Large intestine (tissue), 3 donors: ENCODE results near the gene APBB1IP. TPM values are rescaled to one million over a fixed set of nuclear protein-coding genes. Genes with fewer than 3 reads are reported as not detected.

Source experiments
- DNase-seq, 2 donors: peaks; one replicate each; pipeline versions ENCODE4 v3.0.0 to v3.0.0-alpha.2; 2013
- H3K27ac ChIP-seq: one replicate; pipeline ENCODE4 v1.5.1; 2013; ENCODE audit warnings: low read length
- H3K27me3 ChIP-seq: 2 replicates; pipeline ENCODE4 v1.6.1; 2013; ENCODE audit warnings: low read length; ENCODE audit not compliant: control insufficient read depth, insufficient read depth
- H3K36me3 ChIP-seq: 2 replicates; pipeline ENCODE4 v1.6.1; 2013; ENCODE audit warnings: low read length; ENCODE audit not compliant: control insufficient read depth, insufficient read depth
- H3K4me1 ChIP-seq: one replicate; pipeline ENCODE4 v1.6.1; 2013; ENCODE audit warnings: low read length; ENCODE audit not compliant: control insufficient read depth, insufficient read depth
- H3K4me3 ChIP-seq: one replicate; pipeline ENCODE4 v1.5.1; 2013; ENCODE audit warnings: low read length
- H3K9me3 ChIP-seq: one replicate; pipeline ENCODE4 v1.6.1; 2013; ENCODE audit warnings: mild to moderate bottlenecking, low read depth, low read length, moderate library complexity; ENCODE audit not compliant: control insufficient read depth
- WGBS: methylation state at CpG from one replicate; pipeline ENCODE4 v1.1.5; 2013; ENCODE audit warnings: low lambda C conversion rate; ENCODE audit not compliant: insufficient coverage; 5-methylcytosine and 5-hydroxymethylcytosine counted together
- polyA plus RNA-seq: library from polyadenylated mRNA; unstranded; fragments of 120-200 nt; gene quantifications from one replicate; pipeline ENCODE4 v1.2.1, GENCODE V29; 2013

The APBB1IP gene
- polyA plus RNA-seq, 1 donor = 3.3 TPM

- DNase-seq = no peak
- Histone ChIP-seq H3K4me1 (no peaks in the 10 kb centered on the region), H3K27me3 (no peaks in the 10 kb centered on the region), H3K9me3 (no peaks in the 10 kb centered on the region), H3K36me3 (no peaks in the 10 kb centered on the region), H3K27ac (no peak overlapping the region), H3K4me3 (no peak overlapping the region)
- WGBS = 0% methylated on average over 1 of the region's 3 CpGs
Measured at GRCh38 chr10:26417136-26417535, 21.0 kb upstream of the APBB1IP start.

DNA sequence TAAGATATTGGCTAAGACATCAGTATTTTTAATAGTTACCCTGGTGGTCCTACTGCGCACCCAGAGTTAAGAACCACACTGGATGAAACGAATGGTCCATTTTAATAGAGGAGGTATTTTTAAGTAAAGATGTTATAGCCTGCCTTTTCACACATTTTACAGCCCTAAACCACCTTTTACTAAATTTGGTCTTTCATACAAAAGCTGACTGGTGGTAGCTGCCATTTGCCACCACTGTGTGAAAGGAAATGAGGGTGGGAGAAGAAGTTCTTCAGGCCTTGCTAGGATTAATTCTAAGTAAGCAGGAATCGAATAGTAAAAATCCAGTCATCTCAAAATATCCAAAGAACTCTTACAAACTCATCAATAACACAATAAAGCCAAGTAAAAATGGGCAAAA is 15.2 kb upstream of the APBB1IP start:
- no peaks in the 10 kb centered on the region for H3K9me3 ChIP-seq
- H3K36me3 ChIP-seq = no peaks in the 10 kb centered on the region
- no peak for DNase-seq
- H3K4me3 ChIP-seq = no peak overlapping the region
- H3K27ac ChIP-seq = no peak overlapping the region
- H3K4me1 ChIP-seq = no peaks in the 10 kb centered on the region
- WGBS = no CpG with 5 or more reads among the region's 3 CpGs
- H3K27me3 ChIP-seq = no peaks in the 10 kb centered on the region

DNA sequence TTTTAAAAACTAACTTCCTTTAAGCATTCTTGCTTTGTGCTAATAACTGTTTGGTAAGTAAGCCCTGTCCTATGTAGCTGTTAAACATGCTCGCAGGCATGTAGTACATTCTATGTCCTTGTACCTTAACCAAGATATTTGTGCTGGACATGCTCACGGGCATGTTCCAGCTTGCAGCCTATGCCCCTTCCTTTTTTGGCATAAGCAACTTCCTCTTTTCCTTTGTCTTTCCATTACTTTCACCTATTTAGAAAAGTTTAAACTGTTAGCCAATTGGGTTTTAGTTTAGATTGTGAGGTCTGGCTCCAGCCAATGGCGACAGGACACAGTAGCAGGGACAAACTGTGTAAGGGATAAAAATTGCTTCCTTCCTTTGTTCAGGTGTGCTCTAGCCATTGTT is 14.4 kb upstream of the APBB1IP start:
- Histone ChIP-seq H3K4me3 (no peak overlapping the region), H3K36me3 (no peaks in the 10 kb centered on the region), H3K4me1 (no peaks in the 10 kb centered on the region), H3K9me3 (no peaks in the 10 kb centered on the region), H3K27me3 (no peaks in the 10 kb centered on the region), H3K27ac (no peak overlapping the region)
- no peak for DNase-seq
- no CpG with 5 or more reads among the region's 3 CpGs for WGBS

GRCh38 chr10:26430641-26431163 is 7.4 kb upstream of the APBB1IP start:
- DNase-seq = no peak
- Histone ChIP-seq H3K4me1 (no peaks in the 10 kb centered on the region), H3K9me3 (no peaks in the 10 kb centered on the region), H3K36me3 (no peaks in the 10 kb centered on the region), H3K27ac (no peak overlapping the region), H3K27me3 (no peaks in the 10 kb centered on the region), H3K4me3 (no peak overlapping the region)
- 85% methylated on average over 4 of the region's 4 CpGs for WGBS

GRCh38 chr10:26432938-26433337 is 5.2 kb upstream of the APBB1IP start:
- WGBS = no CpG with 5 or more reads among the region's 1 CpG

GRCh38 chr10:26435852-26436251 is 2.3 kb upstream of the APBB1IP start:
- no peak for DNase-seq
- whole genome bisulfite sequencing = 80% methylated on average over 1 of the region's 1 CpG
- H3K4me1 ChIP-seq = no peaks in the 10 kb centered on the region
- H3K4me3 ChIP-seq = no peak overlapping the region
- H3K9me3 ChIP-seq = peaks cover 5% of the 10 kb centered on the region
- H3K36me3 ChIP-seq = no peaks in the 10 kb centered on the region
- no peak overlapping the region for H3K27ac ChIP-seq
- H3K27me3 ChIP-seq = peaks cover 27% of the 10 kb centered on the region

More at GRCh38 chr10:26432938-26433337, 5.2 kb upstream of the APBB1IP start:
- peaks cover 8% of the 10 kb centered on the region for H3K27me3 ChIP-seq
- H3K4me3 ChIP-seq = no peak overlapping the region
- H3K36me3 ChIP-seq = no peaks in the 10 kb centered on the region
- no peak overlapping the region for H3K27ac ChIP-seq
- H3K9me3 ChIP-seq = no peaks in the 10 kb centered on the region
- no peaks in the 10 kb centered on the region for H3K4me1 ChIP-seq
- DNase-seq = no peak

GRCh38 chr10:26436848-26437247 is 1.3 kb upstream of the APBB1IP start:
- H3K27ac ChIP-seq = no peak overlapping the region
- H3K36me3 ChIP-seq = no peaks in the 10 kb centered on the region
- no peak overlapping the region for H3K4me3 ChIP-seq
- DNase-seq = no peak
- WGBS = no CpG with 5 or more reads among the region's 2 CpGs
- peaks cover 5% of the 10 kb centered on the region for H3K9me3 ChIP-seq
- H3K4me1 ChIP-seq = no peaks in the 10 kb centered on the region
- peaks cover 30% of the 10 kb centered on the region for H3K27me3 ChIP-seq

DNA sequence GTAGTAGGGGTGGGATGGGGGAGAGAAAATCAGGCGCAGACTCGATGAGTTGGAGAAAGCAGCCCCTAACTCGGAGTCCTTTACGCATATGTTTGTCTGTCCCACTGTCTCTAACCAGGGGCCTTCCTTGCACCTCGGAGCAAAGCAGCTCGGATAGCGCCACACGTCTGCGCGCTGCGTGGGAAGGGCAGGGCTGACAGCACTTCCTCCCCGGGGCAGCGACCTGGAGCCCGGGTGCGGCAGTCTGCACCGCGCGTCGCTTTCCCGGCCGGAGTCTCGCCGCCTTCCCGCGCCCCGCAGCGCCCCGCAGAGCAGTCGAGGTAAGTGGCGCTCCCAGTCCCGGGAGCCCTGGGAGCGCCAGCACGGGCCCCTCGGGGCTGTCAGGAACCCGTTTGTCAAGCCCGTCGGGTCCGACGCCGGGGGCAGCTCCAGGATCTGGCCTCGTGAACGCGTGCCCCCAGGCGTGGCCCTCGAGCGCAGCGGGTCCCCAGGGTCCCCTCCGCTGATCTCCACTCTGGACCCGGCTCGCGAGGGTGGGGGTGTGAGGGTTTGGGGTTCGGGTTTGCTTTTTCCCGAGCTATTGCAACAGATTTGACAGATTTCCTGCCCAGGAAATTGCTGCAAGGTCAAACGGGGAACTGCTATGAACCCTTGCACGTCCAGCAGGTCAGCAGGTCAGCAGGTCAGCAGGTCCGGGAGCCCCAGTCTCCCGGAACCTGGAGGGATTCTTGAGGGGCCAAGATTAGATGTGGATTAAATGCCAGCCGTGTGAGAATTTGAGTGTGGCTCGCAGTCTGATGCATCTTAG is 597 bp downstream of the APBB1IP start:
- H3K27ac ChIP-seq = no peak overlapping the region

DNA sequence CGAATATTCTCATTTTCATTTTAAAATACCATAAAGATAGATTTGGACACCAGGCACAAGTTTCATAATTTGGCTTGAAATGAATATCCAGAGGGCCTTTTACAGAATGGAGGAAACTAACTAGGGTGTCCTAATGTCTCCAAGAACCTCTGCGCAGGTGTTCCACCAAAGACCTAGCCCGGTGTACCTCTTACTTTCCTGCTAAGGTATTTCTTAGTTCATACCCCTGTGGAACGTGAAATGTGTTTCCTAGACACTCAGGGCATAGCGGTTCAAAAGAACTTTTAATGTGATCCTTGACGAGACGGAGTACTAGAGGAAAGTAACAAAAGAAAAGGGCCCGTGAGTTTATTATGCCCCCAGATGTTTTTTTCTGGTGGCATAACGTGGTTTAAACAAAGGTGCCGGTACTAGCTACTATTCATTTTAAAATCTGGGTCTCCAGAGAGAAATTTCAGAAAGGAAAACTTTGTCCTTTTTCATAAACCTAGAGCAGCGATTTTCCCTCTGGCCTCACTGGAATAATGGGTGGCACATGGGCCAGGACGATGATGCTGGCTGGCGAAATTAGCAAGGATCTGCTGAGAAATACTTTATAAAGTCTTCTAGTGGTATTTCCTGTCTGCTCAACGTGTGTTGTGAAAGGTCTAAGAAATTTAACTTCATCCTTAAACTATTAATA is 1.4 kb downstream of the APBB1IP start:
- peaks cover 30% of the 10 kb centered on the region for H3K27me3 ChIP-seq
- H3K36me3 ChIP-seq = no peaks in the 10 kb centered on the region
- no peak overlapping the region for H3K27ac ChIP-seq
- 91% methylated on average over 5 of the region's 14 CpGs for WGBS
- H3K4me3 ChIP-seq = no peak overlapping the region
- peaks cover 5% of the 10 kb centered on the region for H3K9me3 ChIP-seq
- no peaks in the 10 kb centered on the region for H3K4me1 ChIP-seq
- no peak for DNase-seq

More for the DNA sequence above, 597 bp downstream of the APBB1IP start:
- no peaks in the 10 kb centered on the region for H3K4me1 ChIP-seq
- H3K36me3 ChIP-seq = no peaks in the 10 kb centered on the region
- peaks cover 5% of the 10 kb centered on the region for H3K9me3 ChIP-seq
- H3K27me3 ChIP-seq = peaks cover 30% of the 10 kb centered on the region
- peak in 1 of 2 donors; percentile 6 for DNase-seq
- WGBS = 100% methylated on average over 1 of the region's 59 CpGs
- peak overlapping the region; percentile 23 for H3K4me3 ChIP-seq

DNA sequence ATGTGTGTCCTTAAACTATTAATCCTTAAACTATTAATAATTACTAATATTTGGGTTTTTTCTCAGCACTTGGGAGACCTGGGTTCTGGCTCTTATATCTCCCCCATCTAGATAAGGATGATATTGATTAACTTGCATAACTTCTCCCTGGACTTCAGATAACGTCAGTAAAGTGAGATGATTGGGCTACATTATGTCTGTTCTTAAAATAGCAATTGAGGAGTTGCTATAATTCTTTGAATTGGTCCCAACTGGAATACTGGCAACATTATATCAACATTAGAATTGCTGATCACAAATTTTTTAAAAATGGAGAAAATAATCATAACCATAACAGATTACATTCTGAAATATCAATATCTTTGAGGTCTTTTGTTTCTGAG is 1.9 kb downstream of the APBB1IP start:
- WGBS = 40% methylated on average over 1 of the region's 1 CpG
- Histone ChIP-seq H3K4me3 (no peak overlapping the region), H3K9me3 (peaks cover 5% of the 10 kb centered on the region), H3K36me3 (no peaks in the 10 kb centered on the region), H3K27ac (no peak overlapping the region), H3K4me1 (no peaks in the 10 kb centered on the region), H3K27me3 (peaks cover 30% of the 10 kb centered on the region)
- DNase-seq = no peak
